GM12872 (cell line): Measurements from ENCODE around the gene CXADR.
A peak's percentile ranks its signal among the peaks of the same experiment; 100 is the strongest.

Source experiments
- CTCF ChIP-seq: IDR thresholded peaks from 3 replicates; pipeline ENCODE4 v1.5.1; 2011; ENCODE audit warnings: low read depth, mild to moderate bottlenecking, low read length, moderate library complexity; ENCODE audit not compliant: insufficient read depth

Gene CXADR

GRCh38 chr21:17512253-17513213 lies at the start of gene CXADR:
Gene CXADR, plus strand, starts transcription at chr21:17513043. Its CDS starts 87 bp downstream, at chr21:17513130.
- peak; percentile 54 for TF ChIP-seq CTCF

GRCh38 chr21:17466166-17466565 lies 46.7 kb upstream of the CXADR start:
- TF ChIP-seq CTCF, result no peak

GRCh38 chr21:17467392-17467791 lies 45.5 kb upstream of the CXADR start:
- TF ChIP-seq CTCF, result no peak

- TF ChIP-seq CTCF, result no peak
These were observed 45.0 kb upstream of the CXADR start for GRCh38 chr21:17467829-17468228.

GRCh38 chr21:17468698-17469097 lies 44.1 kb upstream of the CXADR start:
- no peak for TF ChIP-seq CTCF

GRCh38 chr21:17469727-17470126 lies 43.1 kb upstream of the CXADR start:
- no peak for TF ChIP-seq CTCF

GRCh38 chr21:17472182-17472581 lies 40.7 kb upstream of the CXADR start:
- no peak for TF ChIP-seq CTCF
